Measurements from ENCODE around the gene CCDC88A.
"Not testable (repeated sequence)": the region's sequence is repeated elsewhere in the genome, so short reads cannot be mapped to it uniquely, and the experiment has no call there.

The CCDC88A gene

DNA sequence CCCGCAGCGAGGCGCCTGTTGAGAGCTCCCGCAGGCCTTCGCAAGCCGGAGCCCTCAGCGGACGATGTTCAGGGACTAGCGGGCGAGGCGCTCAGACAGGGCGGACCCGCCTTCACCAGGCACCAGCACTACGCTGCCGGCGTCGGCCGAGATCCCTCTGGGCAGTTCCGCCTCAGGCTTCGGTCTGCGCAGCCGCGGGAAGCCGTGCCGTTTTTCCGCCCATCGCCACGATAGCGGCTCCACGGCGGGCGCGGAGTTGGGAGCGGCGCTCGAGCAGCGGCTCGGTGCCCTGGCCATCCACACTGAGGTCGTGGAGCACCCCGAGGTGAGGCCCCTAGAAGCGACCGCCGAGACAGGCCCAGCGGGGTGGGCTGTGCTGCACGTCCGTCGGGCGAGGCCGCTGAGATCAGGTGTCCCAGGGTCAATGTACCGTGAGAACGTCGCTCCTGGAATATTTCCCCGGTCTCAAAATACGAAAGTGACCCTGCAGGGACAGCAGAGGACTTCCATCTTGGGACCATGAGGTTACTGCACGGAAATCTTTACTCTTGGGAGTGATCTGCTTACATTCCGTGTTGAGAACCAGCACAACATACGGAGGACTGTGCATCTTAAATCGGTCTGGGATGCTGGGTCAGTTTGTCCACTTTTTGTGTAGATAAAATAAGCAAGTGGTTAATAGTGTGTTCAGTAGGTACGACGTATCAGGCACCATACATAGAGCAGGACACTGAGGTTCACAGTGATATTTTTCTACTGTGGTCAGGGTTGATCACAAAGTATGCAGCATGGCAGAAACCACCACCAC lies 137.3 kb downstream of the CCDC88A start:
- DNase-seq = peak; percentile 88 to 89

DNA sequence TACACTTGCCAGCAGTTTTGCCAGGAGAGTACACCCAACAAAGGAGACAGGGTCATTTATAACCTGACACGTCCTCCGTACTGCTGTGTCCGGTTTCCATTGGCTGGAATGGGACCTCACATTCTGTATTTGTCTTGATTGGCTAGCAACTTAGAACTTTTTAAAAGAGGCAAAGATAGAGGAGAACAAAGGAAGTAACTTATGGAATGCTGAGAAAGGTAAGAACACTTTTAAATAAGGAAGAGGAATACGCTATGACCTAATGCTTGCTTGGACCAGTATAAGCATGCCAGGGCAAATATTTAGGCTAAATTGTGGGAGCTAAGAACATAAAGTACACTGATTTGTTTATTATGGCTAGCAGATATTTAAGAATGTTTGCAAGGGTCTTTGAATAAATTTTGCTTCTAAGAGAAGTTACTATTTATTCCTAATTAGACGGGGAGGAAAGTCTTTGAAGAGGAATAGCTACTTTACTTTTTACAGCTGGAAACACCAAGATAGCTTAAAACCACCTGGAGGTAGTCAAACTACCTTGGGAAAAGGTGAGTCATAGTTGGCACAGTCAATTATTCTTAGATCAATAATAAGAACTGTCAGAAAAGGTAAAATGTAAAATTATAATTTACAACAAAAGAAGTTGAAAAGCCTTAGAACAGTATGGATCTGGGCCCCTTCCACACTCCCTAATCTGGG lies 138.7 kb downstream of the CCDC88A start:
- not testable (repeated sequence) for DNase-seq

DNA sequence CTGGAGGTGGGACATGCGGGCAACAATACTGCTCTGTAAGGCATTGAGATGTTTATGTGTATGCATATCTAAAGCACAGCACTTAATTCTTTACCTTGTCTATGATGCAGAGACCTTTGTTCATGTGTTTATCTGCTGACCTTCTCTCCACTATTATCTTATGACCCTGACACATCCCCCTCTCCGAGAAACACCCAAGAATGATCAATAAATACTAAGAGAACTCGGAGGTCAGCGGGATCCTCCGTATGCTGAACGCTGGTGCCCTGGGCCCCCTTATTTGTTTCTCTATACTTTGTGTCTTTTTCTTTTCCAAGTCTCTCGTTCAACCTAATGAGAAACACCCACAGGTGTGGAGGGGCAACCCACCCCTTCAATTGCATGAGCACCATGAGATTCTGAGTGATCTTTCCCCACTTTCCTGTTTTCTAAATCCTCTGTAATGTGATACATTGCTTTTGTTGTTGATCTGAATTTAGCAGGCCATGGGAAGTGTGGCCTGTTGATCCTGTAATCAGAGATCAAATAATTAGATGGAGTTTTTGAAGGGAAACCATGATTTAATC lies 139.7 kb downstream of the CCDC88A start:
- DNase-seq = not testable (repeated sequence)

DNA sequence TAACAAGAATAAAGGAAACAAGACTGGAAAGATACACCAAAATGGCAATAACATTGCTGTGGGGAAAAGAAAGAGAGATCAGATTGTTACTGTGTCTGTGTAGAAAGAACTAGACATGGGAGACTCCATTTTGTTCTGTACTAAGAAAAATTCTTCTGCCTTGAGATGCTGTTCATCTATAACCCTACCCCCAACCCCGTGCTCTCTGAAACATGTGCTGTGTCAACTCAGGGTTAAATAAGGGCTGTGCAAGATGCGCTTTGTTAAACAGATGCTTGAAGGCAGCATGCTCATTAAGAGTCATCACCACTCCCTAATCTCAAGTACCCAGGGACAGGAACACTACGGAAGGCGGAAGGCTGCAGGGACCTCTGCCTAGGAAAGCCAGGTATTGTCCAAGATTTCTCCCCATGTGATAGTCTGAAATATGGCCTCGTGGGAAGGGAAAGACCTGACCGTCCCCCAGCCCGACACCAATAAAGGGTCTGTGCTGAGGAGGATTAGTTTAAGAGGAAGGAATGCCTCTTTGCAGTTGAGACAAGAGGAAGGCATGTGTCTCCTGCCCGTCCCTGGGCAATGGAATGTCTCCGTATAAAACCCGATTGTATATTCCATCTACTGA lies 140.3 kb downstream of the CCDC88A start:
- not testable (repeated sequence) for DNase-seq

DNA sequence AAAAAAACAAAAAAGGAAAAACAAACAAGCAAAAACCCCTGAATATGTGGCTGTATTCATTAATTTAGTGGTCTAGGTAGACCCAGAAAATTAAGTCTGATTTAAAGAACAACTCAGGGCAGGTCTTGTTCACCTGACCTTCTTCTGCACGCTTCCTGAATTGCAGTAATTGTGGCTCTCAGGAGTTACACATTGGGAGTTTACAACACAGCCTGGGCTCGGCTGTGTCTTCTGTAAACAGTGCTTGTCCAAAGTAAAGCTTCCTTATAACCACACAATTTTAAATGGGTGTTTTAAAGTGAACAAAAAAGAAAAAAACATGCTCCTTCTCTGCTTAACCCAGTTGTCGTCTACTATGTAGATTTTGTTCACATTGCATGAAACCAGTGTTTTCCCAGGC lies 142.3 kb downstream of the CCDC88A start:
- DNase-seq = no peak

DNA sequence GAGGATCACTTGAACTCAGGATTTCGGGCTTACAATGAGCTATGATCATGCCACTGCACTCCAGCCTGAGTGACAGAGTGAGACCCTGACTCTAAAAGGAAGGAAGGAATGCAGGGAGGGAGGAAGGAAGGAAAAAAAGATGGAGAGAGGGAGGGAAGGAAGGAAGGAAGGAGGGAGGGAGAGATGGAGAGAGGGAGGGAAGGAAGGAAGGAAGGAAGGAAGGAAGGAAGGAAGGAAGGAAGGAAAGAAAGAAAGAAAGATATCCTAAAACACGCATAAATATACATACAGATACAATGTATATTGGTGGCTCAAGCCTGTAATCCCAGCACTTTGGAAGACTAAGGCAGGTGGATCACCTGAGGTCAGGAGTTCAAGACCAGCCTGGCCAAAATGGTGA lies 145.3 kb downstream of the CCDC88A start:
- not testable (repeated sequence) for DNase-seq

DNA sequence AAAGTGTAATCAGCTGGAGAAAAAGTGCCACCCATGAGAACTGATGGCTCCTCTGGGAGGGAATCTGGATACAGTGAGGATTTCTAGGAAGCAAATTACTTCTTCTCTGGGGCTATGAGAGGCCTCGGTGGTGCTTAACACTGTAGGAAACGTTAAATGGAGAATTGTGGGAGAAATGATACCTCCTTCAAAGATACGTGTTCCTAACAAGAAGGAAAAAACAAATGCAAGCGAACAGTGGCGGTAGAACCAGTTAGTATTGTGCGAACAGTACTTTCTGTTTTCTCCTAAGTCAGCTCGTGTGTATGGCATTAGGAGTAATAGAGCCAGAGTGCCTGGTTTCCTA lies 150.0 kb downstream of the CCDC88A start:
- peak in 1 of 2 donors; percentile 16 for DNase-seq

DNA sequence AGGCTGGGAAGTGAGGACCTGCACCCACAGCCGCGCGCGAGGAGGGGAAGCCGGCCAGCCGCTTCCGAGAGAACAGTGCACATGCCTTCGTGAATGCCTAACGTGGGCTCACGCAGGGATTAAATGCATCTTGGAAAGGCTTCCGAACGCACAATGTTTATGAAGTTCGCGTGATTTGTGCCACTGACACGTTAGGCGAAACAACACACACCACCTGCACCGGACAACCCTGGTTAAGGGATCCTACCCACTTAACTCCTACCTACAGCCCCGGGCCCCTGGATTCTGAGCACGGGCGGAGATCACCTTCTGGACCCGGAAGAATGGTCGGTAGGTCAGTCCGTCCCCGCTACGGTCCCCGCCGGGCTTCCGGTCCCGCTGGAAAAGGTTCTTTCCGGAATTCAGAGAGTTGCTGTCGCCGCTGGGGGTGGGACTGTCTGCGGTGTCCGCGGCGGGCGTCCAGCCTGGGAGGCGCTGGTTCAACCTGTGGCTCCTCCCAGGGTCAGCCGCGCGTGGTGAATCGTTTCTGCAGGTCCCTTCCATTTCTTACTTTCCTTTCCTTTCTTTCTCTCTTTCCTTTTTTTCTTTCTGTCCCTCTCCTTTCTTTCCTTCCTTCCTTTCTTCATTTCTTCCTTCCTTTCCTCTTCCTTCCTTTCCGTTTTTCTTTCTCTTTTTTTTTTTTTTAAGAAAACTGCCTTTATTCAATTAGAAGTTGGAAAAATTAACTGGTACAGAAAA lies 150.6 kb downstream of the CCDC88A start, which contains the start of gene MTIF2:
MTIF2 (minus strand) TSS at position 325 of the 738 bp plus-strand sequence. CDS start 5,373 bp downstream, outside the sequence.
- peak; percentile 90 for DNase-seq

DNA sequence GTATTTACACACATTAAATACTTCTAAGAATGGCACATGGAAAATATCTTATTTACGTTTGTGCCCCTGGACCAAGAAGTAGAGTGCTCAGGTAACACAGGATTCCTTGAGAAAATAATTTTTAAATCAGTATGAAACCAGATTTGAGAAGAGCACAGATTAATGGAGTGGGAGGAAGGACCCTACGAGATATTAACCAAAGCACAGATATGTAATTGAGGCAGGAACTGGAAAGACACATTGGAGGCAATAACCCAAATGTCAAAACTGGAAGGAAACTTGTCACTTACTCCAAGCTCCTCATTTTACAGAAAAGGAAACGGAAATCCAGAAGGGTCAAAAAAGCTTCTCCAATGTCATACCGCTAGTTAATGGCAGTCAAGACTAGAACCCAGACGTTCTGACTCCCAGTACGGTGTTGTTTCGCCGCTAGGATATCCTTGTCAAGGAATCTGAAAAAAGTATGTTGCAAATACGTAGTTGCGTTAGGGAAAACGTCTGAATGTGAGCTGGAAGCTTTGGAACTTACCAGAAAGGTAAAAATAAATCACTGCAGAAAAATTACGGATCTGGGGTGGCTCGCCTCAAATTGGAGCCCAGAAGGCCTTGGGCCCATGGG lies 151.3 kb downstream of the CCDC88A start:
- no peak for DNase-seq

DNA sequence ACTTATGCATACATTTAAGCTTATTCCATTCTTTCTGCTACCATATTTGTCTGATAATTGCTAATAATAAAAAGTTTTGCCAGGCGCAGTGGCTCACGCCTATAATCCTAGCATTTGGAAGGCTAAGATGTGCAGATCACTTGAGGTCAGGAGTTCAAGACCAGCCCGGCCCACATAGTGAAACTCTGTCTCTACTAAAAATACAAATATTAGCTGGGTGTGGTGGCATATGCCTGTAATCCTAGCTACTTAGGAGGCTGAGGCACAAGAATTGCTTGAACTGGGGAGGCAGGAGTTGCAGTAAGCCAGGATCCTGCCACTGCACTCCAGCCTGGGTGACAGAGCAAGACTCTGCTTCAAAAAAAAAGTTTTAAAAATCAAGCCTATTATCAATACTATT lies 160.1 kb downstream of the CCDC88A start:
- DNase-seq = not testable (repeated sequence)

DNA sequence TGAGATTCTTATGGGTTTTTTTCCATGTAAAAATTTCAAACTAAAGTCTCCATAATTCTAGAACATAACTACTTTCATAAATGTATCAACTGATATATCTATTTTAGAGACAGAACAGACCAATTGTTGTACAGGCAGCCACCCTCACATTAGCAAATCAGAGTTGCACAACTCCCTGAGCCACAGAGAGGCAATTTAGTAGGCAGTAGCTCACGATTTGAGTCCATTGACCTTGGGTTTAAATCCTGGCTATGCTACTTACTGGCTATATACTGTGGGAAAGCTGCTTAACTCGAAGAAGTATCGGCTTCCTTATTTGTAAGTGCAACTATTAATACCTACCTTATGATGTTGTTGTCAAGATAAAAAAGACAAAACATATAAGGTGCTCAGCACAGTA lies 166.8 kb downstream of the CCDC88A start:
- no peak for DNase-seq

DNA sequence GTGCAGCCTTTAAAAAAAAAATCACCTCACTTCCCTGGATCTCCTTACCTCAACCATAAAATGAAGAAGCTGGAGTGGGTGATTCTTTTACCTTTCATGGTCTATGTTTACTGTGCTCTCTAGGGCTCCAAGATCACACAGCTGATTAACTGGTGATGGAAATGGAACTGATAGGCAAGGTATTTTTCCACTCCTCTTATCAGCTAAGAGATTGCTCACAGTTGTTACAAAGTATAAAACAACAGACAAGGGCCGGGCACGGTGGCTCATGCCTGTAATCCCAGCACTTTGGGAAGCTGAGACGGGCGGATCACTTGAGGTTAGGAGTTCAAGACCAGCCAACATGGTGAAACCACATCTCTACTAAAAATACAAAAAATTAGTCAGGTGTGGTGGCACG lies 172.6 kb downstream of the CCDC88A start:
- DNase-seq = no peak

DNA sequence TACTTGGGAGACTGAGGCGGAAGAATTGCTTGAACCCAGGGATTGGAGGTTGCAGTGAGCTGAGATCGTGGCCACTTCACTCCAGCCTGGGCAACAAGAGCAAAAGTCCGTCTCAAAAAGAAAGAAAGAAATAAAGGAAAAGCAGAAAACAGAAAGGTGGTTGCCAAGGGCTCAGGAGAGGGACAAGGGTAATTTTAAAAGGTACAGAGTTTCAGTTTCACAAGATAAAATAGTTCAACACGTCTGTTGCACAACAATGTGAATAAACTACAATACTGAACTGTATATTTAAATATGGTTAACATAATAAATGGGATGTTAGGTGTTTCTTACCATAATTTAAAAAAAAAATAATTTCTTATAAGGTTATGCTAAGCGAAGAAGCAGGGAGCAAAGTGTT lies 174.2 kb downstream of the CCDC88A start:
- DNase-seq = no peak

DNA sequence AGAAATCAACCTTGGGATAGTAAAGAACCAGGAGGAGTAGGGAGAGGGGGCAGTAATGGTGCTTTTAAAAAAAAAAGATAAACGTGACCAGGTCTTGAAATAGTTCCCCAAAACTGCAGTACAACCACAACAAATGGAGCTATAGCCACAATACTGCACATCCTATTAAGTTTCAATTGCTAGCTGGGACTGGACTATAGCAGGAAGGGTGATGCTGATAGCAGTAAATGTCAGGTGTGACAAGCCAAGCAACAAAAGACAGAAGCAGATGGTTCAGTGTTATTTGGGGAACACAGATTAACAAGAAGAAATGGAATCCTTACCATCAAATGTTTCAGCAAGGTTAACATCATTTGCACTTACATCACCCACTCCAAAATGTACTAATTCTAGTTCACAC lies 177.0 kb downstream of the CCDC88A start:
- DNase-seq = no peak

DNA sequence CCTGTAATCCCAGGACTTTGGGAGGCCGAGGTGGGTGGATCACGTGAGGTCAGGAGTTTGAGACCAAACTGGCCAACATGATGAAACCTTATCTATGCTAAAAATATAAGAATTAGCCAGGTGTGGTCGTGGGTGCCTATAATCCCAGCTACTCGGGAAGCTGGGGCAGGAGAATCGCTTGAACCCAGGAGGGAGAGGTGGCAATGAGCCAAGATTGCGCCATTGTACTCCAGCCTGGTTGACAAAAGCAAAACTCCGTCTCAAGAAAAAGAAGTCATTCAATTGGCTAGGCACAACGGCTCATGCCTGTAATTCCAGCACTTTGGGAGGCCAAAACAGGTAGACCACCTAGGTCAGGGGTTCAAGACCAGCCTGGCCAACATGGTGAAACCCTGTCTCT lies 178.1 kb downstream of the CCDC88A start:
- not testable (repeated sequence) for DNase-seq

DNA sequence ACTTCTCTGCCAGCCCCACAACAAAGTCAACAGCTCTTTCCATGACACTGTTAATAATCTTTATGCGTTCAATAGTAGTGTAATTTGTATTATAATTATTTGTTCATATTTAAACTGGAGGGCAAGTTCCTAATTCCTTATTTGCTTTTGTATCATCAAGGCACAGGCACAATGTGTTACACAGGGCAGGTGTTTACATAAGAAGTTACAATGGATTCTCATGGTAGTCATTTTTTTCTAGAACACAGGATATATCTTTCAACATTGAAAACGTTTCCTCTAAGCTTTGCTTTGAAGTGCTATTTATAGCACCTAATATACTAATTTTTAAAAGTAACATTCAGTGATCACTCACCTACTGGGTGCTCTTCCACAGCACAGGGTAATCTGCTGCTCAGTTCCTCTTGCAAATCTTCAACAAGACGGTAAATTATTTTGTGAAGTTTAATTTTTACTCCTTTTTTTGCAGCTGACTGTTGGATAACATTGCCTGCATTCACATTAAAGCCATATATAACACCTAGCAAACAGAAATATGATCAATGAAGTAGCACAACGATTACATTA lies 179.9 kb downstream of the CCDC88A start:
- DNase-seq = no peak
